Measurements from ENCODE around the gene TADA2A.

The TADA2A gene

GRCh38 chr17:37494971-37495370 is 88.3 kb downstream of the TADA2A start:
- TF ChIP-seq, protein P1, sequence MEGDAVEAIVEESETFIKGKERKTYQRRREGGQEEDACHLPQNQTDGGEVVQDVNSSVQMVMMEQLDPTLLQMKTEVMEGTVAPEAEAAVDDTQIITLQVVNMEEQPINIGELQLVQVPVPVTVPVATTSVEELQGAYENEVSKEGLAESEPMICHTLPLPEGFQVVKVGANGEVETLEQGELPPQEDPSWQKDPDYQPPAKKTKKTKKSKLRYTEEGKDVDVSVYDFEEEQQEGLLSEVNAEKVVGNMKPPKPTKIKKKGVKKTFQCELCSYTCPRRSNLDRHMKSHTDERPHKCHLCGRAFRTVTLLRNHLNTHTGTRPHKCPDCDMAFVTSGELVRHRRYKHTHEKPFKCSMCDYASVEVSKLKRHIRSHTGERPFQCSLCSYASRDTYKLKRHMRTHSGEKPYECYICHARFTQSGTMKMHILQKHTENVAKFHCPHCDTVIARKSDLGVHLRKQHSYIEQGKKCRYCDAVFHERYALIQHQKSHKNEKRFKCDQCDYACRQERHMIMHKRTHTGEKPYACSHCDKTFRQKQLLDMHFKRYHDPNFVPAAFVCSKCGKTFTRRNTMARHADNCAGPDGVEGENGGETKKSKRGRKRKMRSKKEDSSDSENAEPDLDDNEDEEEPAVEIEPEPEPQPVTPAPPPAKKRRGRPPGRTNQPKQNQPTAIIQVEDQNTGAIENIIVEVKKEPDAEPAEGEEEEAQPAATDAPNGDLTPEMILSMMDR (IDR thresholded peaks at IDR 0.05; ENCODE audit: low read depth, low read length), result no peak
- DNase-seq (ENCODE audit: extremely low read depth, low read depth), result no peak

DNA sequence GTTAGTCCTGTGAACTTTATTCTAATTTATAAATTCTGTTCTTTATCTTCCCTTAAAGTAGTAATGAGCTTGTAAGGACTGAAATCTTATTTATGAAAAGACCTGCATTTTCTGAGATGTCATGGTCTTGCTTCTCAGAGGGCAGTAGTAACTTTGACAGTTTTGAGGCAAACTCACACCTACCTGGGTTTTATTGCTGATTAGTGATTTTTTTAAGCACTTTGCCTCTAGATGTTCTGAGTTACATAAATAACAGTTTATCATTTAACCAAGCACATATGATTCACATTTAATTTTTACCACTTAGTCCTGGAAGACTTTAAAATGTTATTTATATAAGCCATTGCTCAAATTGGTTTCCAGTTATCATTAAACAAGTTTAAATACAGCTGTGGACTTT is 93.7 kb downstream of the TADA2A start:
- DNase-seq (ENCODE audit: extremely low read depth, low read depth), result no peak
- TF ChIP-seq, protein P1 (IDR thresholded peaks at IDR 0.05; ENCODE audit: low read depth, low read length), result no peak

GRCh38 chr17:37502009-37502936 is 95.6 kb downstream of the TADA2A start:
- TF ChIP-seq, protein P1 (IDR thresholded peaks at IDR 0.05; ENCODE audit: low read depth, low read length), result no peak
- no peak for DNase-seq (ENCODE audit: extremely low read depth, low read depth)

GRCh38 chr17:37503148-37503547 is 96.5 kb downstream of the TADA2A start:
- TF ChIP-seq, protein P1 (IDR thresholded peaks at IDR 0.05; ENCODE audit: low read depth, low read length), result no peak
- DNase-seq (ENCODE audit: extremely low read depth, low read depth), result no peak

DNA sequence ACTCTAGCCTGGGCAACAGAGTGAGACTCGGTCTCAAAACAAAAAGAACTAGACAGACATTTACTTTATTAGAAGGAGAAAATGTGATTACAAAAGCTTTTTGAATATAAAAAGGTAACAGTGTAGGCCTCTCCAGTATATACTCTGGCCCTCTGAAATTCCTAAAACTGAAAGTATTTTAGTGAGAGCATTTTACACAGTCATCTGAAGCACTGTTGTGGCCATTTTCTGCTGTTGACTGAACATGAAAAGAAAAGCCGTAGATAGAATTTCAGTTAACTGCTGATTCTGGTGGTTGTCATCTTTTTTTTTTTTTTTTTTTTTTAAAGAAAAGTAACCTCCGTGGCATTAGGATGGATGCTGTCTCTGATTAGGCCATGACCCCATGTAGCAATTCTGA is 98.6 kb downstream of the TADA2A start:
- DNase-seq (ENCODE audit: extremely low read depth, low read depth), result no peak
- TF ChIP-seq, protein P1 (IDR thresholded peaks at IDR 0.05; ENCODE audit: low read depth, low read length), result no peak

DNA sequence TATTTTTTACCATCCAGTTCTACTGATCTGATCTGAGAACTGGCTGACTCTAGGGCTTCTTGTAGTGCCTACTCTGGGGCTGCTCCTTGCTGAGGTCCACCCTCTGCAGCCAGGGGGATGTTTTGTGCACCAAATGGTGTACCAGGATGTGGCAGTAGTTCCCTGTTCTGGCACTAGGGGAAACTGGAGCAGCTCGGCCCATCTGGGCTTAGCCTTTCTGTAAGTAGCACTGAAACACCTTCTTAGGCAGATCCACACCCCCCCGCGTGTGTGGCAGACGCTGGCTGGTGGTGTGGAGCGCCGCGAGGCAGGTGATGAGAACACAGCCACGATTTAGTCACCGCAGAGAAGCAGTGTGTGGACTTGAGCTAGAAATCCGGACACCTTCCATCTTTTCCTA is 100.0 kb downstream of the TADA2A start:
- TF ChIP-seq, protein P1 (IDR thresholded peaks at IDR 0.05; ENCODE audit: low read depth, low read length), result peak; percentile 27
- DNase-seq (ENCODE audit: extremely low read depth, low read depth), result no peak

DNA sequence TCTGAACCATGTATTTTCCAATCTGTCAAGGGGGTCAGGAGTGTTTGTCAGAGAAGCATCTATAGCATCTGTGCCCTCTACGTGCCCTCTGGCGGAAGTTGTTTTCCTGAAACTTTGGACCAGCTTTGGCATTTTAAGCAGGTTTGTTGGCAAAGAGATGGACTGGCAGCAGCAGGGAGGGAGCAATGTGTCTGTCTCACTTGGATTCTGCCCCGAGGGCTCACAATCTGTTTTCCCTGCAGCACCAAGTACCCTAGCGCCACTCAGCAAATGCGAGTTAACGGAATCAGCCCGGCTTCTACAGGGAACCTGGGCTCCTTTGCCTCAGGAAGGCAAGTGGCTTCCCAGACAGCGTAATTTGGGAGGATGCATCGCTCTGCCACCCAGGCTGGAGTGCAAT is 100.4 kb downstream of the TADA2A start:
- no peak for DNase-seq (ENCODE audit: extremely low read depth, low read depth)

More for the DNA sequence above, 100.4 kb downstream of the TADA2A start:
- TF ChIP-seq, protein P1 (IDR thresholded peaks at IDR 0.05; ENCODE audit: low read depth, low read length), result no peak
